Panc1 (cell line): ENCODE data around the gene CHCHD1. TPM values are rescaled to one million over a fixed set of nuclear protein-coding genes. Genes with fewer than 3 reads are reported as not detected.

Experiments used
- ATAC-seq: fragments of 200-7000 bp; cut with Tn5 transposase; 2 replicates; pipeline ENCODE4 v1.9.1; 2020; ENCODE audit warnings: mild to moderate bottlenecking, moderate library complexity
- BruUV-seq: library from RNA; stranded (reverse); fragments of 400-500 nt; replicated peaks from 2 replicates; lab custom pipeline; 2021; lab: Mats Ljungman, UMichigan
- CTCF ChIA-PET: fragments of 300-600 bp; sonication (Branson Sonifier 250); formaldehyde crosslinking; loops from one replicate; lab custom pipeline; 2022; ENCODE audit warnings: antibody characterized with exemption; lab: Charles Lee
- POLR2A ChIA-PET: fragments of 300-600 bp; sonication (Branson Sonifier 250); formaldehyde crosslinking; loops from one replicate; lab custom pipeline; 2022; ENCODE audit warnings: antibody characterized with exemption; lab: Charles Lee
- DNase-seq: peaks from one replicate; pipeline ENCODE4 v3.0.0-alpha.2; 2010; ENCODE audit warnings: low read depth, low spot score
- H3K27ac ChIP-seq: 2 replicates; pipeline ENCODE4 v1.5.1; 2011; ENCODE audit warnings: mild to moderate bottlenecking, low read length, inconsistent platforms
- H3K27me3 ChIP-seq: fragments of 200-500 bp; sonication (Bioruptor generic); 2 replicates; pipeline ENCODE4 v1.6.0; 2014; ENCODE audit warnings: low read length, inconsistent platforms; ENCODE audit not compliant: control insufficient read depth, insufficient read depth
- H3K36me3 ChIP-seq: fragments of 200-500 bp; sonication (Bioruptor generic); 2 replicates; pipeline ENCODE4 v1.5.1; 2014; ENCODE audit warnings: inconsistent platforms, mild to moderate bottlenecking, low read length, moderate library complexity; ENCODE audit not compliant: control insufficient read depth, insufficient read depth
- H3K4me1 ChIP-seq: 2 replicates; pipeline ENCODE4 v1.5.1; 2011; ENCODE audit warnings: inconsistent platforms, mild to moderate bottlenecking, low read length, moderate library complexity; ENCODE audit not compliant: control insufficient read depth, insufficient read depth
- H3K4me3 ChIP-seq, 2 experiments: 2 replicates each; pipeline ENCODE4 v1.5.1; 2011 to 2012; ENCODE audit warnings: low read depth in 2 of 2, low read length in 2 of 2, mild to moderate bottlenecking in 2 of 2, inconsistent platforms in 1 of 2, moderate library complexity in 1 of 2
- H3K9me3 ChIP-seq: fragments of 200-500 bp; sonication (Bioruptor generic); 2 replicates; pipeline ENCODE4 v1.5.1; 2014; ENCODE audit warnings: low read depth, mild to moderate bottlenecking, inconsistent platforms, low read length, moderate library complexity; ENCODE audit not compliant: control insufficient read depth, insufficient read depth
- CTCF ChIP-seq: fragments of 450-650 bp; IDR thresholded peaks from 2 replicates; pipeline ENCODE4 v1.5.1; 2017; ENCODE audit warnings: mild to moderate bottlenecking
- POLR2AphosphoS5 ChIP-seq: IDR thresholded peaks from 2 replicates; pipeline ENCODE4 v1.6.1; 2012; ENCODE audit warnings: mild to moderate bottlenecking, low read depth, low read length, moderate library complexity
- REST ChIP-seq, 2 experiments: IDR thresholded peaks; 2 replicates each; pipeline ENCODE4 v1.6.1; 2011 to 2012; ENCODE audit warnings: low read depth in 2 of 2, control low read depth in 1 of 2, low read length in 1 of 2, mild to moderate bottlenecking in 1 of 2, moderate library complexity in 1 of 2; ENCODE audit not compliant: insufficient read depth in 1 of 2
- SIN3A ChIP-seq: IDR thresholded peaks from 2 replicates; pipeline ENCODE4 v1.6.1; 2012; ENCODE audit warnings: low read depth, mild to moderate bottlenecking, low read length, moderate library complexity, borderline replicate concordance; ENCODE audit not compliant: insufficient read depth
- TCF7L2 ChIP-seq: IDR thresholded peaks from 2 replicates; pipeline ENCODE4 v1.6.1; 2011; ENCODE audit warnings: mild to moderate bottlenecking, low read depth, low read length, inconsistent platforms
- in situ Hi-C: cut with HindIII; loops from 2 replicates; pipeline ENCODE4 v1.10.0; 2016; ENCODE audit warnings: low sequenced_read_pairs, low pct_unique_long_range_greater_than_20kb
- intact Hi-C: fragments of 100-400 bp; cut with micrococcal nuclease; formaldehyde crosslinking; loops from one replicate; pipeline ENCODE4 v1.10.0; 2022; ENCODE audit not compliant: unreplicated experiment
- total RNA-seq: library from RNA; stranded (reverse); gene quantifications from one replicate; pipeline ENCODE4 v1.2.1, GENCODE V29; 2021; ENCODE audit not compliant: unreplicated experiment

Gene CHCHD1
- total RNA-seq, 1 experiment from 2014 or later: 41.2 TPM

GRCh38 chr10:73808021-73808815 is 26.4 kb downstream of the CHCHD1 start:
- TF ChIP-seq REST (IDR thresholded peaks at IDR 0.05; ENCODE audit: insufficient read depth in 1 of 2, low read depth in 2 of 2, low read length in 1 of 2) (no peak), POLR2AphosphoS5 (no peak), CTCF (no peak), SIN3A (no peak), TCF7L2 (no peak)
- DNase-seq (no peak), ATAC-seq (no peak)
- no peaks in the 10 kb centered on the region for H3K27me3 ChIP-seq
- POLR2A ChIA-PET: interaction anchor here (0.6 kb wide), 2 partner anchors 174 to 699 kb away, joined by 3 to 10 read pairs; no protein-coding TSS in a partner anchor
- no peak overlapping the region for H3K27ac ChIP-seq
- H3K4me3 ChIP-seq: no peak overlapping the region
- no peaks in the 10 kb centered on the region; the same call in 1 of the 2 replicates for H3K36me3 ChIP-seq
- in situ Hi-C loops: no loop called here
- CTCF ChIA-PET: no interaction called here
- intact Hi-C loops: no loop called here
- 0 out of 2 replicates have a peak, but pooled peaks cover 9% of the 10 kb centered on the region for H3K4me1 ChIP-seq
- H3K9me3 ChIP-seq: no peaks in the 10 kb centered on the region
- no TSS peak for BruUV-seq

GRCh38 chr10:73809061-73809818 is 27.4 kb downstream of the CHCHD1 start:
- ChIA-PET CTCF (interaction anchor here (0.6 kb wide), 1 partner anchor 71 kb away, joined by 3 read pairs; no protein-coding TSS in a partner anchor), POLR2A (interaction anchor here (0.6 kb wide), 2 partner anchors 173 to 700 kb away, joined by 3 to 10 read pairs; no protein-coding TSS in a partner anchor)
- BruUV-seq: TSS peak; percentile 50
- no peak for DNase-seq
- H3K27ac ChIP-seq: no peak overlapping the region
- intact Hi-C loops: no loop called here
- H3K36me3 ChIP-seq: no peaks in the 10 kb centered on the region
- H3K4me3 ChIP-seq: no peak overlapping the region
- no peak for TF ChIP-seq POLR2AphosphoS5
- TF ChIP-seq SIN3A: no peak
- TF ChIP-seq TCF7L2: no peak
- no peak for TF ChIP-seq REST (IDR thresholded peaks at IDR 0.05; ENCODE audit: insufficient read depth in 1 of 2, low read depth in 2 of 2, low read length in 1 of 2)
- TF ChIP-seq CTCF: no peak
- no peaks in the 10 kb centered on the region for H3K27me3 ChIP-seq
- 0 out of 2 replicates have a peak, but pooled peaks cover 9% of the 10 kb centered on the region for H3K4me1 ChIP-seq
- in situ Hi-C loops: no loop called here
- no peaks in the 10 kb centered on the region for H3K9me3 ChIP-seq
- no peak for ATAC-seq
